ENCODE data around the gene DYNC2LI1.

GRCh38 chr2:43725711-43726246, 48.1 kb upstream of the DYNC2LI1 start:
- TF ChIP-seq CTCF (IDR thresholded peaks at IDR 0.05) (no peak), POLR2A (IDR thresholded peaks at IDR 0.05) (no peak)
